ENCODE data around the gene HBEGF. TPM values are rescaled to one million over a fixed set of nuclear protein-coding genes. Genes with fewer than 3 reads are reported as not detected.

Gene HBEGF
- total and polyA plus RNA-seq, 10 of the 15 experiments (the other 5 are each of a cell fraction or from before 2014, with no cell fraction given), result 0.87 to 3.1 (median 2.1) TPM

DNA sequence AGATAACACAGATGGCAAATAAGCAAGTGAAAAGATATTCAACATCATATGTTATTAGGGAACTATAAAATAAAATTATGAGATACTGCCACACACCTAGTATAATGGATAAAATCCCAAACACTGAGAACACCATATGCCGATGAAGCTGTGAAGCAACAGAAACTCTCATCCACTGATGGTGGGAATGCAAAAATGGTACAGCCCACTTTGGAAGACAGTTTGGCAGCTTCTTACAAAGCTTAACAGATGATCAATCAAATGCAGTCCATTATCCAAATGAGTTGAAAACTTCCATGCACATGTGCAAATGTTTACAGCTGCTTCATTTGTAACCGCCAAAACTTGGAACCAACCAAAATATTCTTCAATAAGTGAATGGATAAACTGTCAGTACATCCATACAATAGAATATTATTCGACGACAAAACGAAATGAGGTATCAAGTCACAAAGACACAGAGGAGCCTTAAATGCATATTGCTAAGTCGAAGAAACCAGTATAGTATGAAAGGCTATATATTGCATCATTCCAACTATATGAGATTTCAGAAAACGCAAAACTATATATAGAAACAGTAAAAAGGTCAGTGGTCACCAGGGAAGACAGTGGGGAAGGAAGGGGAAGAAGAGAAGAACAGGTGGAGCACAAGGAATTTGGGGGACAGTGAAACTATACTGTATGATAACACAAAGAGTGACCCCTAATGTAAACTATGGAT is 58.4 kb downstream of the HBEGF start:
- CTCF ChIA-PET, result interaction anchor here (1.1 to 2.0 kb wide), 6 partner anchors 14 to 75 kb away, joined by 3 to 8 read pairs (median 3); no protein-coding TSS in a partner anchor
- POLR2A ChIA-PET, result interaction anchor here (0.6 to 1.9 kb wide), 2 partner anchors 15 to 247 kb away, joined by 3 to 4 read pairs; partner anchors contain the start of gene PFDN1
- H3K27me3 ChIP-seq (replicated peaks in 1 of 2; ENCODE audit: control insufficient read depth in 2 of 2, insufficient read depth in 2 of 2, low read length in 1 of 2), result no peaks in the 10 kb centered on the region
- no peaks in the 10 kb centered on the region for H3K36me3 ChIP-seq (ENCODE audit: control insufficient read depth in 2 of 2, insufficient read depth in 2 of 2, low read length in 1 of 2)
- 97% methylated on average over 7 of the region's 7 CpGs for WGBS (ENCODE audit: insufficient coverage, insufficient replicate concordance, low lambda C conversion rate, missing lambda C conversion rate)
- H2AFZ ChIP-seq (ENCODE audit: control insufficient read depth, low read depth, low read length), result no peak overlapping the region
- intact Hi-C loops (cut with micrococcal nuclease; ENCODE audit: unreplicated experiment) (no loop called here), in situ Hi-C loops (cut with MboI) (no loop called here)
- no peak overlapping the region for H3K4me3 ChIP-seq
- H3K4me2 ChIP-seq (ENCODE audit: control insufficient read depth, insufficient read depth), result no peak overlapping the region
- peaks cover 29% of the 10 kb centered on the region for H3K79me2 ChIP-seq (ENCODE audit: control insufficient read depth, insufficient read depth, low read length)
- RAD21 ChIA-PET (ENCODE audit: unreplicated experiment), result no interaction called here
- TF ChIP-seq, protein P1, sequence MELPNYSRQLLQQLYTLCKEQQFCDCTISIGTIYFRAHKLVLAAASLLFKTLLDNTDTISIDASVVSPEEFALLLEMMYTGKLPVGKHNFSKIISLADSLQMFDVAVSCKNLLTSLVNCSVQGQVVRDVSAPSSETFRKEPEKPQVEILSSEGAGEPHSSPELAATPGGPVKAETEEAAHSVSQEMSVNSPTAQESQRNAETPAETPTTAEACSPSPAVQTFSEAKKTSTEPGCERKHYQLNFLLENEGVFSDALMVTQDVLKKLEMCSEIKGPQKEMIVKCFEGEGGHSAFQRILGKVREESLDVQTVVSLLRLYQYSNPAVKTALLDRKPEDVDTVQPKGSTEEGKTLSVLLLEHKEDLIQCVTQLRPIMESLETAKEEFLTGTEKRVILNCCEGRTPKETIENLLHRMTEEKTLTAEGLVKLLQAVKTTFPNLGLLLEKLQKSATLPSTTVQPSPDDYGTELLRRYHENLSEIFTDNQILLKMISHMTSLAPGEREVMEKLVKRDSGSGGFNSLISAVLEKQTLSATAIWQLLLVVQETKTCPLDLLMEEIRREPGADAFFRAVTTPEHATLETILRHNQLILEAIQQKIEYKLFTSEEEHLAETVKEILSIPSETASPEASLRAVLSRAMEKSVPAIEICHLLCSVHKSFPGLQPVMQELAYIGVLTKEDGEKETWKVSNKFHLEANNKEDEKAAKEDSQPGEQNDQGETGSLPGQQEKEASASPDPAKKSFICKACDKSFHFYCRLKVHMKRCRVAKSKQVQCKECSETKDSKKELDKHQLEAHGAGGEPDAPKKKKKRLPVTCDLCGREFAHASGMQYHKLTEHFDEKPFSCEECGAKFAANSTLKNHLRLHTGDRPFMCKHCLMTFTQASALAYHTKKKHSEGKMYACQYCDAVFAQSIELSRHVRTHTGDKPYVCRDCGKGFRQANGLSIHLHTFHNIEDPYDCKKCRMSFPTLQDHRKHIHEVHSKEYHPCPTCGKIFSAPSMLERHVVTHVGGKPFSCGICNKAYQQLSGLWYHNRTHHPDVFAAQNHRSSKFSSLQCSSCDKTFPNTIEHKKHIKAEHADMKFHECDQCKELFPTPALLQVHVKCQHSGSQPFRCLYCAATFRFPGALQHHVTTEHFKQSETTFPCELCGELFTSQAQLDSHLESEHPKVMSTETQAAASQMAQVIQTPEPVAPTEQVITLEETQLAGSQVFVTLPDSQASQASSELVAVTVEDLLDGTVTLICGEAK (IDR thresholded peaks at IDR 0.05; ENCODE audit: borderline replicate concordance), result no peak
- TF ChIP-seq SMAD5 (IDR thresholded peaks at IDR 0.05; ENCODE audit: low read depth), result no peak
- H3K9me3 ChIP-seq (replicated peaks; ENCODE audit: control insufficient read depth, insufficient read depth, low read length), result no peaks in the 10 kb centered on the region
- no TSS peak for BruUV-seq (replicated peaks)
- no peak overlapping the region for H3K27ac ChIP-seq (ENCODE audit: control insufficient read depth, insufficient read depth)
- DNase-seq (ENCODE audit: low read depth, low spot score) (no peak), ATAC-seq (no peak), FAIRE-seq (no peak)
- H3K9ac ChIP-seq (ENCODE audit: control insufficient read depth, insufficient read depth, low read length), result no peak overlapping the region
- peaks cover 11% of the 10 kb centered on the region for H3K4me1 ChIP-seq (ENCODE audit: control insufficient read depth, insufficient read depth, low read length)
- SMC1A ChIA-PET (ENCODE audit: uncharacterized antibody, unreplicated experiment), result interaction anchor here (0.7 to 1.1 kb wide), 2 partner anchors 8 to 14 kb away, joined by 3 read pairs; no protein-coding TSS in a partner anchor
- no peaks in the 10 kb centered on the region for H4K20me1 ChIP-seq (ENCODE audit: control insufficient read depth, insufficient read depth)

All from GM12878 (cell line).